ENCODE data around the gene PBX3. TPM values are rescaled to one million over a fixed set of nuclear protein-coding genes. Genes with fewer than 3 reads are reported as not detected.
A peak's percentile ranks its signal among the peaks of the same experiment; 100 is the strongest.

Gene PBX3
- total and polyA plus RNA-seq, 2 donors (not counting 1 experiment from before 2014, with no cell fraction given): 35.8 to 51.8 TPM

DNA sequence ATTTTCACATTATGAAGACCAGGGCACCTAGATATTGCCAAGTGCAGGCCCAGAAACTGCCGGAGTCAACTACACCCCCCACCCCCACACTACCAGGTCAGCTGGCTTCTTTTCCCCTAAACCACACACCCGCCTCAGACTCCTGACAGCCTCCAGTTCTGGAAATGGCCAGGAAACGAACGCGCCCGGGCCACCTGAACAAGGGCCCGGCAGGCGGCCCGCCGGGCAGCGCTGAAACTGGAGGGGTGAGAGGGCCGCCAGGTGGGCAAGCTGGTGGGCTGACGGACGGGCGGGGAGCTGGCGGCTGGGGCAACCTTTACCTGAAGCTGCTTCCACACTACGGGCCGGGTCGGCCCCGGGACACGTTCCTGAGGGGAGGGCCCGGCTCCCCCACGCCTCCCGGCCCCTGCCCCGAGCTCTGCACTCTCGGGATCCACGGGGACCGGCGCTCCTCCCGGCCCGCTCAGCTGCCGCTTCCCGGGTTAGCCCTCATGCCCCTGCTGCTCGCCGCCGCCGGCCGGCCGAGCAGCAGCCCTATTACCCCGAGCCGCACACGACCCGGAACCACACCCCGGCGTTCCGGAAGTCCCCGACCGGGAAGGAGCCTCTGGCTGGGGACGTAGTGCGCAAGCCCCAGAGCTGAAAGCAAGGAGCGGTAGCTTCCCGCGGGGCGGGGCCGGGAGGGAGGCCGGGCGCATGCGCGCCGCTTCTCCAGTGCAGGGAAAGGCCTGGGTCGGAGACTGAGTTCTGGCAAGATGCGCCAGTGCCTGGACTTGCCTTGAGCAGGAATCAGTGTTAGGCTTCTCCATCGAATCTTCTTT, 40.3 kb upstream of the PBX3 start, which contains the start of gene MAPKAP1:
MAPKAP1 (minus strand) TSS at position 558 of the 821 bp plus-strand sequence. CDS start 34,634 bp downstream, outside the sequence.
- peak within 1 kb of the TSS; percentile 80 for H3K4me2 ChIP-seq (ENCODE audit: extremely low read depth, insufficient read depth, low read length)
- TF ChIP-seq EZH2 (IDR thresholded peaks at IDR 0.05; ENCODE audit: low read length, missing control alignments) (no peak), CTCF (conservative IDR thresholded peaks at IDR 0.05 in 1 of 2, IDR thresholded peaks at IDR 0.05 in 1 of 2; ENCODE audit: low read depth in 1 of 2, low read length in 2 of 2) (no peak)
- H4K20me1 ChIP-seq (ENCODE audit: control insufficient read depth, extremely low read depth, insufficient read depth, low read length): no peaks in the 10 kb centered on the region
- DNase-seq (ENCODE audit: low read depth in 2 of 2): peak; percentile 94 to 95
- peak within 1 kb of the TSS; percentile 77 to 89 (median 83) for H3K4me3 ChIP-seq (replicated peaks in 1 of 4; ENCODE audit: control extremely low read depth in 1 of 4, insufficient read depth in 1 of 4, low read depth in 3 of 4, low read length in 4 of 4)
- H3K36me3 ChIP-seq (ENCODE audit: control insufficient read depth, insufficient read depth, low read length): no peaks in the 10 kb centered on the region
- no peaks in the 10 kb centered on the region for H3K27me3 ChIP-seq (ENCODE audit: control insufficient read depth, insufficient read depth, low read length)
- H3K9me3 ChIP-seq (ENCODE audit: control insufficient read depth, insufficient read depth, low read depth, low read length): no peaks in the 10 kb centered on the region
- peak within 1 kb of the TSS; percentile 82 for H3K27ac ChIP-seq (ENCODE audit: insufficient read depth, low read length)
- H3K4me1 ChIP-seq (ENCODE audit: control insufficient read depth, extremely low read depth, insufficient read depth, low read length): peaks cover 6% of the 10 kb centered on the region
- H3K9ac ChIP-seq (ENCODE audit: insufficient read depth, low read length): peak within 1 kb of the TSS; percentile 80
- H2AFZ ChIP-seq (ENCODE audit: low read length): peak within 1 kb of the TSS; percentile 83
- peaks cover 46% of the 10 kb centered on the region for H3K79me2 ChIP-seq (ENCODE audit: control insufficient read depth, insufficient read depth, low read length)

GRCh38 chr9:125707472-125707804, 39.7 kb upstream of the PBX3 start:
- TF ChIP-seq CTCF (conservative IDR thresholded peaks at IDR 0.05 in 1 of 2, IDR thresholded peaks at IDR 0.05 in 1 of 2; ENCODE audit: low read depth in 1 of 2, low read length in 2 of 2): no peak
- no peak for TF ChIP-seq EZH2 (IDR thresholded peaks at IDR 0.05; ENCODE audit: low read length, missing control alignments)
- peak overlapping the region; percentile 68 for H3K4me2 ChIP-seq (ENCODE audit: extremely low read depth, insufficient read depth, low read length)
- H2AFZ ChIP-seq (ENCODE audit: low read length): peak overlapping the region; percentile 83
- H3K27me3 ChIP-seq (ENCODE audit: control insufficient read depth, insufficient read depth, low read length): no peaks in the 10 kb centered on the region
- H3K79me2 ChIP-seq (ENCODE audit: control insufficient read depth, insufficient read depth, low read length): peaks cover 43% of the 10 kb centered on the region
- H3K27ac ChIP-seq (ENCODE audit: insufficient read depth, low read length): no peak overlapping the region
- H3K4me1 ChIP-seq (ENCODE audit: control insufficient read depth, extremely low read depth, insufficient read depth, low read length): peaks cover 6% of the 10 kb centered on the region
- H3K36me3 ChIP-seq (ENCODE audit: control insufficient read depth, insufficient read depth, low read length): no peaks in the 10 kb centered on the region
- H3K9me3 ChIP-seq (ENCODE audit: control insufficient read depth, insufficient read depth, low read depth, low read length): no peaks in the 10 kb centered on the region
- no peaks in the 10 kb centered on the region for H4K20me1 ChIP-seq (ENCODE audit: control insufficient read depth, extremely low read depth, insufficient read depth, low read length)
- DNase-seq (ENCODE audit: low read depth in 2 of 2): no peak
- H3K9ac ChIP-seq (ENCODE audit: insufficient read depth, low read length): peak overlapping the region; percentile 80
- peak overlapping the region in 2 of 4 experiments; percentile 23 to 87 for H3K4me3 ChIP-seq (replicated peaks in 1 of 4; ENCODE audit: control extremely low read depth in 1 of 4, insufficient read depth in 1 of 4, low read depth in 3 of 4, low read length in 4 of 4)

GRCh38 chr9:125726456-125727132, 20.6 kb upstream of the PBX3 start:
- Histone ChIP-seq H3K79me2 (ENCODE audit: control insufficient read depth, insufficient read depth, low read length) (no peaks in the 10 kb centered on the region), H3K27me3 (ENCODE audit: control insufficient read depth, insufficient read depth, low read length) (peaks cover 4% of the 10 kb centered on the region), H4K20me1 (ENCODE audit: control insufficient read depth, extremely low read depth, insufficient read depth, low read length) (no peaks in the 10 kb centered on the region), H3K27ac (ENCODE audit: insufficient read depth, low read length) (no peak overlapping the region), H2AFZ (ENCODE audit: low read length) (no peak overlapping the region), H3K4me3 (replicated peaks in 1 of 4; ENCODE audit: control extremely low read depth in 1 of 4, insufficient read depth in 1 of 4, low read depth in 3 of 4, low read length in 4 of 4) (no peak overlapping the region), H3K9ac (ENCODE audit: insufficient read depth, low read length) (no peak overlapping the region), H3K4me1 (ENCODE audit: control insufficient read depth, extremely low read depth, insufficient read depth, low read length) (no peaks in the 10 kb centered on the region), H3K36me3 (ENCODE audit: control insufficient read depth, insufficient read depth, low read length) (no peaks in the 10 kb centered on the region), H3K9me3 (ENCODE audit: control insufficient read depth, insufficient read depth, low read depth, low read length) (no peaks in the 10 kb centered on the region), H3K4me2 (ENCODE audit: extremely low read depth, insufficient read depth, low read length) (no peak overlapping the region)
- DNase-seq (ENCODE audit: low read depth in 2 of 2): no peak
- TF ChIP-seq CTCF (conservative IDR thresholded peaks at IDR 0.05 in 1 of 2, IDR thresholded peaks at IDR 0.05 in 1 of 2; ENCODE audit: low read depth in 1 of 2, low read length in 2 of 2): no peak
- no peak for TF ChIP-seq EZH2 (IDR thresholded peaks at IDR 0.05; ENCODE audit: low read length, missing control alignments)
